HepG2 (cell line): ENCODE data around the gene INTS2. TPM values are rescaled to one million over a fixed set of nuclear protein-coding genes. Genes with fewer than 3 reads are reported as not detected.

ENCODE experiments used
- CHCHD3 ChIP-seq: sonication (generic); formaldehyde crosslinking; IDR thresholded peaks from 2 replicates; pipeline ENCODE4 v1.8.0; 2022; ENCODE audit warnings: mild to moderate bottlenecking, missing genetic modification reagents, moderate library complexity
- GMEB2 ChIP-seq: IDR thresholded peaks from 2 replicates; pipeline ENCODE4 v1.6.1; 2016; ENCODE audit warnings: missing biosample characterization, missing genetic modification reagents, low read depth
- HNF1B ChIP-seq: sonication (generic); formaldehyde crosslinking; IDR thresholded peaks from 2 replicates; pipeline ENCODE4 v1.5.1; 2020; ENCODE audit warnings: mild to moderate bottlenecking, moderate library complexity, missing genetic modification reagents
- JUND ChIP-seq: sonication (generic); formaldehyde crosslinking; IDR thresholded peaks from 2 replicates; pipeline ENCODE4 v1.8.0; 2022; ENCODE audit warnings: mild to moderate bottlenecking, missing genetic modification reagents
- KIAA2018 ChIP-seq: sonication (generic); formaldehyde crosslinking; IDR thresholded peaks from 2 replicates; pipeline ENCODE4 v1.5.0; 2020; ENCODE audit warnings: mild to moderate bottlenecking, missing genetic modification reagents, borderline replicate concordance
- KLF9 ChIP-seq: IDR thresholded peaks from 2 replicates; pipeline ENCODE4 v1.6.1; 2016; ENCODE audit warnings: low read depth
- NPAS2 ChIP-seq: sonication (generic); formaldehyde crosslinking; IDR thresholded peaks from 2 replicates; pipeline ENCODE4 v1.8.0; 2022; ENCODE audit warnings: mild to moderate bottlenecking, missing genetic modification reagents, borderline replicate concordance
- ZBTB34 ChIP-seq: sonication (generic); formaldehyde crosslinking; IDR thresholded peaks from 2 replicates; pipeline ENCODE4 v1.8.0; 2022; ENCODE audit warnings: mild to moderate bottlenecking, missing genetic modification reagents
- ZNF160 ChIP-seq: sonication (generic); formaldehyde crosslinking; IDR thresholded peaks from 2 replicates; pipeline ENCODE4 v1.8.0; 2022; ENCODE audit warnings: mild to moderate bottlenecking, inconsistent platforms, missing genetic modification reagents
- ZNF225 ChIP-seq: sonication (generic); formaldehyde crosslinking; IDR thresholded peaks from 2 replicates; pipeline ENCODE4 v1.4.0; 2020; ENCODE audit warnings: mild to moderate bottlenecking, missing genetic modification reagents
- ZNF263 ChIP-seq: sonication (generic); formaldehyde crosslinking; IDR thresholded peaks from 2 replicates; pipeline ENCODE4 v1.4.0; 2020; ENCODE audit warnings: missing genetic modification reagents
- ZNF430 ChIP-seq: sonication (generic); formaldehyde crosslinking; IDR thresholded peaks from 2 replicates; pipeline ENCODE4 v1.9.0; 2021; ENCODE audit warnings: mild to moderate bottlenecking, missing genetic modification reagents
- ZNF556 ChIP-seq: sonication (generic); formaldehyde crosslinking; IDR thresholded peaks from 2 replicates; pipeline ENCODE4 v1.4.0; 2020; ENCODE audit warnings: mild to moderate bottlenecking, missing genetic modification reagents, borderline replicate concordance
- ZNF619 ChIP-seq: sonication (generic); formaldehyde crosslinking; IDR thresholded peaks from 2 replicates; pipeline ENCODE4 v1.4.0; 2020; ENCODE audit warnings: mild to moderate bottlenecking, missing genetic modification reagents
- ZNF883 ChIP-seq: sonication (generic); formaldehyde crosslinking; IDR thresholded peaks from 2 replicates; pipeline ENCODE4 v1.5.1; 2020; ENCODE audit warnings: mild to moderate bottlenecking, missing genetic modification reagents; ENCODE audit errors: not compliant biosample characterization
- ZSCAN9 ChIP-seq: IDR thresholded peaks from 2 replicates; pipeline ENCODE4 v1.6.1; 2016; ENCODE audit warnings: borderline replicate concordance
- polyA plus RNA-seq, 8 experiments: library from polyadenylated mRNA; depleted of rRNA in 3 of 8; stranded (reverse) in 7 of 8; unstranded in 1 of 8; fragments of >200 nt; fragmentation: Illumina TruSeq in 4 of 8; extraction: Trizol in 4 of 8; gene quantifications; 2 replicates each; pipeline versions ENCODE4 v1.2.1 to v1.2.3, GENCODE V29; 2011 to 2016; ENCODE audit warnings: low read depth in 4 of 8, missing spikeins in 1 of 8, mixed read lengths in 1 of 8; ENCODE audit not compliant: insufficient read depth in 1 of 8
- total RNA-seq, 5 experiments: library from RNA; depleted of rRNA; stranded (reverse); fragments of >200 nt; fragmentation: Illumina TruSeq; extraction: Trizol; gene quantifications; 2 replicates each; pipeline ENCODE4 v1.2.3, GENCODE V29; 2016; ENCODE audit warnings: low read depth in 1 of 5

INTS2 gene
- total and polyA plus RNA-seq, 2 of the 13 experiments (the other 11 are each of a cell fraction or from before 2014, with no cell fraction given) = 20.5 to 30.2 TPM

GRCh38 chr17:61862975-61863800, 64.6 kb downstream of the INTS2 start, which contains the start of gene BRIP1 (continued):
- TF ChIP-seq ZNF263 (CRISPR knock-in tag) (peak; percentile 19; the same call in 1 of the 2 replicates), KIAA2018 (CRISPR knock-in tag) (peak; percentile 78; the same call in 1 of the 2 replicates), ZNF160 (CRISPR knock-in tag) (peak; percentile 22; the same call in 1 of the 2 replicates), GMEB2 (CRISPR knock-in tag) (no peak), ZNF225 (CRISPR knock-in tag) (no peak), ZNF556 (CRISPR knock-in tag) (peak; percentile 52; the same call in 1 of the 2 replicates), KLF9 (CRISPR knock-in tag) (no peak), ZNF619 (CRISPR knock-in tag) (no peak), ZBTB34 (CRISPR knock-in tag) (0 out of 2 replicates have a peak, but pooled peaks have one; percentile 42), ZNF883 (CRISPR knock-in tag) (peak; percentile 84), JUND (CRISPR knock-in tag) (peak; percentile 47; the same call in 1 of the 2 replicates), CHCHD3 (CRISPR knock-in tag) (no peak), NPAS2 (CRISPR knock-in tag) (no peak), HNF1B (no peak; the same call in 1 of the 2 replicates), ZNF430 (CRISPR knock-in tag) (peak; percentile 18; the same call in 1 of the 2 replicates), ZSCAN9 (no peak)
